ENCODE measurements around the gene POU2F1. TPM values are rescaled to one million over a fixed set of nuclear protein-coding genes. Genes with fewer than 3 reads are reported as not detected.

Gene POU2F1
- total and polyA plus RNA-seq, 2 donors (not counting 3 experiments of a cell fraction or from before 2014, with no cell fraction given): 6.0 to 12.9 TPM

DNA sequence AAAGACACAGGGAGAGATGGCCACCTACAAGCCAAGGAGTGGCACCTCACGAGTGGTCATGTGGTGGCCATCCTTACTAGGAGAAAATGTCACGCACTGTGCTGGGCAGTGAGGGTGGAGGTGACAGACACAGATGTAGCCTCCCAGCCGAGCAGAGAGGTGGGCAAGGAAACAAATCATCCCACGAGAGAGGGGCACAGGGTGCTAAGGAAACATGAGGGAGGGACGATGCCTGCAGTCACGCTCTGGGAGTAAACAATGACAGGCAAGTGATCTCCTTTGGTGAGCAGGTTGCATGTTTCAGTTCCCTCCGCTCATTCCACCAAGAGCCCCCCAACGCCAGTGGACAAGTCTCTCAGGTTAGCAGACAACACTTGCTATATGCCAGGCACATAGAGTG, 231.8 kb downstream of the POU2F1 start:
- H2AFZ ChIP-seq (ENCODE audit: low read depth, low read length): no peak overlapping the region
- no peaks in the 10 kb centered on the region for H3K36me3 ChIP-seq (ENCODE audit: control insufficient read depth in 2 of 2, extremely low read depth in 1 of 2, insufficient read depth in 2 of 2, low read length in 2 of 2)
- H3K79me2 ChIP-seq (ENCODE audit: control insufficient read depth, insufficient read depth, low read length): no peaks in the 10 kb centered on the region
- peaks cover 5% of the 10 kb centered on the region for H3K4me1 ChIP-seq (ENCODE audit: control insufficient read depth, extremely low read depth, insufficient read depth, low read length)
- H3K27me3 ChIP-seq (ENCODE audit: control insufficient read depth in 2 of 2, insufficient read depth in 2 of 2, low read length in 2 of 2): peaks cover 4 to 14% of the 10 kb centered on the region in 2 experiments
- H3K9me3 ChIP-seq (replicated peaks; ENCODE audit: control insufficient read depth, insufficient read depth, low read length): no peaks in the 10 kb centered on the region
- POLR2A ChIA-PET: no interaction called here
- DNase-seq (ENCODE audit: low read depth, low spot score) (no peak), FAIRE-seq (no peak)
- H4K20me1 ChIP-seq (replicated peaks; ENCODE audit: control insufficient read depth, extremely low read depth, insufficient read depth, low read length): no peaks in the 10 kb centered on the region
- no peak overlapping the region for H3K9ac ChIP-seq (replicated peaks; ENCODE audit: extremely low read depth, insufficient read depth, low read length)
- no peaks in the 10 kb centered on the region for H3K9me1 ChIP-seq (replicated peaks; ENCODE audit: control insufficient read depth, extremely low read depth, insufficient read depth, low read length)
- H3K4me2 ChIP-seq (ENCODE audit: insufficient read depth, low read length): no peak overlapping the region
- no peak overlapping the region for H3K4me3 ChIP-seq (replicated peaks in 1 of 3; ENCODE audit: insufficient read depth in 1 of 3, low read depth in 1 of 3, low read length in 3 of 3)
- TF ChIP-seq POLR2AphosphoS5 (IDR thresholded peaks at IDR 0.05; ENCODE audit: insufficient read depth, low read depth, low read length): no peak
- no peak for TF ChIP-seq POLR2A (IDR thresholded peaks at IDR 0.05; ENCODE audit: low read depth, low read length)
- TF ChIP-seq MYC (IDR thresholded peaks at IDR 0.05; ENCODE audit: low read depth, low read length): no peak
- no peak for TF ChIP-seq EZH2 (IDR thresholded peaks at IDR 0.05; ENCODE audit: borderline replicate concordance, low read depth, low read length, severe bottlenecking)
- no peak for TF ChIP-seq GATA2 (IDR thresholded peaks at IDR 0.05; ENCODE audit: insufficient read depth, insufficient read length, low read depth, low read length)
- TF ChIP-seq JUN (IDR thresholded peaks at IDR 0.05; ENCODE audit: borderline replicate concordance, insufficient read depth, insufficient read length, low read depth): no peak
- TF ChIP-seq FOS (IDR thresholded peaks at IDR 0.05; ENCODE audit: borderline replicate concordance, insufficient read depth, low read length): no peak
- no peak for TF ChIP-seq MAX (IDR thresholded peaks at IDR 0.05; ENCODE audit: insufficient read depth, insufficient read length)
- TF ChIP-seq, protein P1, sequence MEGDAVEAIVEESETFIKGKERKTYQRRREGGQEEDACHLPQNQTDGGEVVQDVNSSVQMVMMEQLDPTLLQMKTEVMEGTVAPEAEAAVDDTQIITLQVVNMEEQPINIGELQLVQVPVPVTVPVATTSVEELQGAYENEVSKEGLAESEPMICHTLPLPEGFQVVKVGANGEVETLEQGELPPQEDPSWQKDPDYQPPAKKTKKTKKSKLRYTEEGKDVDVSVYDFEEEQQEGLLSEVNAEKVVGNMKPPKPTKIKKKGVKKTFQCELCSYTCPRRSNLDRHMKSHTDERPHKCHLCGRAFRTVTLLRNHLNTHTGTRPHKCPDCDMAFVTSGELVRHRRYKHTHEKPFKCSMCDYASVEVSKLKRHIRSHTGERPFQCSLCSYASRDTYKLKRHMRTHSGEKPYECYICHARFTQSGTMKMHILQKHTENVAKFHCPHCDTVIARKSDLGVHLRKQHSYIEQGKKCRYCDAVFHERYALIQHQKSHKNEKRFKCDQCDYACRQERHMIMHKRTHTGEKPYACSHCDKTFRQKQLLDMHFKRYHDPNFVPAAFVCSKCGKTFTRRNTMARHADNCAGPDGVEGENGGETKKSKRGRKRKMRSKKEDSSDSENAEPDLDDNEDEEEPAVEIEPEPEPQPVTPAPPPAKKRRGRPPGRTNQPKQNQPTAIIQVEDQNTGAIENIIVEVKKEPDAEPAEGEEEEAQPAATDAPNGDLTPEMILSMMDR (IDR thresholded peaks at IDR 0.05; ENCODE audit: extremely low read depth in 1 of 2, insufficient read depth in 1 of 2, low read depth in 1 of 2, low read length in 2 of 2): no peak
- CTCF ChIA-PET: interaction anchor here (0.6 to 1.3 kb wide), 3 partner anchors 8 to 1526 kb away, joined by 3 to 5 read pairs (median 3); no protein-coding TSS in a partner anchor
- dilution Hi-C loops (cut with MboI; ENCODE audit: extremely low pct_ligation_motif_present, low sequenced_read_pairs): no loop called here
- H3K27ac ChIP-seq (ENCODE audit: insufficient read depth, low read depth, low read length): no peak overlapping the region
- no TSS peak for BruUV-seq (replicated peaks)
- intact Hi-C loops (cut with micrococcal nuclease): no loop called here
